Activated CD4-positive, alpha-beta T cell treated with anti-CD3 and anti-CD28 coated beads, Interleukin-2, amount 50 U/mL, for 48 hours (primary cell): ENCODE measurements around the gene TGFB2.
A peak's percentile ranks its signal among the peaks of the same experiment; 100 is the strongest.

Experiments
- DNase-seq, 2 experiments: peaks; one replicate each; pipeline ENCODE4 v3.0.0-alpha.2; 2020

TGFB2 gene

DNA sequence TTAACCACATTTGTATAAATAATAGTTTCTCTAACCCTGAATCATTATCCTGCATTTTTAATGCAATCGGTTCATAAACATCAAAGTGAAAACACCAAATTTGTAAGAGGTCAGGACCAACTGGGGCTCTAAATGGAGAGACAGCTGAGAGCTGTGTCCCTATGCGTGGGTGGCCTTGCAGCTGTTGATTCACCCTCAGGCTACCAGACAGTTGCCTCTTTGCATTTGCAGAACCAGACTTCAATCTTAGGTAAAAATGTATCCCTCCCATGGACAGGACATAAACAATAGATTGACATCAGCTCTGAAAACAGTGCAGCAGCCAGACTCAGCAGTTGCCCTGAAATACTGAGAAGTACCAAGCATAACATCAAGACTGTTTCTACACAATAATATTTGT is 8.8 kb upstream of the TGFB2 start:
- no peak for DNase-seq

DNA sequence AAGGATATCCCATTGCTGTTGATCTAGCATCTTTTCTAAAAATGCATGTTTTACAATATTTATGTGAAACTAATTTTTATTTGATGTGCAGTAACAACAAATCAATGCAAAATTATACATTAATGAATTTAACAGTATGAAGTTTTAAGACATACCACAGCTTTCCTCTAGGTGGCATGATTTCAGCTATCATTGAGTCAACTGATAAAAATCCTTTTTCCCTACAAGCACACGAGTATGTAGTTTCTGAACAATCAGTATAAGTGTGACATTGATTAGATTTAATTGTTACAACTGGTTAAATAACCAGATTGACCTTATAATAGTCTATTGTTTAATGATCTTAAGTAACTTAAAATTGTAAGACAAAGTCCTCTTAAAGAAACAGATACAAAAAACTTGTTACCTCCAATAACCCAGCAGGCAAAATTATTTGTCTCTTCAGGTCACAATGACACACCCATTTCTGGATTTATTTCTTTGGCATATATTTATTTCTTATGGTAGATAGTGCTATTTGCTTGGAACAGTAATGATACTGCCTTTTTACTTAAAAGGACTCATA is 5.8 kb upstream of the TGFB2 start:
- no peak for DNase-seq

DNA sequence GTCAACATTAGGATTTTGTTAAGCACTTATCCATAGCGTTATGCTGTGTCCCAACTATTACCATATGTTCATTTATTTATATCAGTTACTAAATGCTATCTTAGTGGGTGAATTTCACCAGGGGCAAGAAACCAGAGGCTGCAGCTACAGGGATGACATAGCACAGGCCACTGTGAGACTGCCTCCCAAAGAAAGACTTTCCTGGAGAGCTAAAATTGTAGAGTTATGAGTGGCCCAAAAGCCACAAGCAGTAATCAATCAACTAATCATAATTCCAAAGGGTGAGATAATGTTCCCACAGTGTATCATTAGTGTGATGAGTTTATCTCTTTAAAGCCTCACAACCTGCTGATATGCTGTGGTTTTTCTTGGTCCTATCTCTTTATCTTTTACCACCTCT is 3.8 kb upstream of the TGFB2 start:
- DNase-seq, result no peak

DNA sequence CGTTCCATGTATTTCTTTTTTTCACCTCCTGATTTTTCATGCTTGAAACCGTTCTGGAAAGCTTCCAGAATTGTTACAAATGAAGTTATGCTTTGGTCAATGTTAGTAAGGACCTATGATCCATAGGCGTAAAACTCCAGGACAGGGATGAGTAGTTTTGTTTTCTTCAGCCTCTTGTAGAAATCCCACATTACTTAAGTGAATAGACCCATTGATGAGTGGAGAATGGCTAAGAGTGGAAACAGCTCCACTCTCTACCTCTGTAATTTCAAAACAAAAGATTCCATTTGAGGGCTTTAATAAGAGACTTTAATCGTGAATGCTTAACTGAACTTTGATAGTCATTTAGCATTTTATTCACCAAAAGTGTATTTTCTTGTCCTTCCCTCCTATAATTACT is 3.0 kb upstream of the TGFB2 start:
- DNase-seq, result no peak

DNA sequence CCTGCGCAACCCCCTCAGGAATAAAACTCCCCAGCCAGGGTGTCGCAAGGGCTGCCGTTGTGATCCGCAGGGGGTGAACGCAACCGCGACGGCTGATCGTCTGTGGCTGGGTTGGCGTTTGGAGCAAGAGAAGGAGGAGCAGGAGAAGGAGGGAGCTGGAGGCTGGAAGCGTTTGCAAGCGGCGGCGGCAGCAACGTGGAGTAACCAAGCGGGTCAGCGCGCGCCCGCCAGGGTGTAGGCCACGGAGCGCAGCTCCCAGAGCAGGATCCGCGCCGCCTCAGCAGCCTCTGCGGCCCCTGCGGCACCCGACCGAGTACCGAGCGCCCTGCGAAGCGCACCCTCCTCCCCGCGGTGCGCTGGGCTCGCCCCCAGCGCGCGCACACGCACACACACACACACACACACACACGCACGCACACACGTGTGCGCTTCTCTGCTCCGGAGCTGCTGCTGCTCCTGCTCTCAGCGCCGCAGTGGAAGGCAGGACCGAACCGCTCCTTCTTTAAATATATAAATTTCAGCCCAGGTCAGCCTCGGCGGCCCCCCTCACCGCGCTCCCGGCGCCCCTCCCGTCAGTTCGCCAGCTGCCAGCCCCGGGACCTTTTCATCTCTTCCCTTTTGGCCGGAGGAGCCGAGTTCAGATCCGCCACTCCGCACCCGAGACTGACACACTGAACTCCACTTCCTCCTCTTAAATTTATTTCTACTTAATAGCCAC is 696 bp downstream of the TGFB2 start:
- peak; percentile 26 to 32 for DNase-seq

DNA sequence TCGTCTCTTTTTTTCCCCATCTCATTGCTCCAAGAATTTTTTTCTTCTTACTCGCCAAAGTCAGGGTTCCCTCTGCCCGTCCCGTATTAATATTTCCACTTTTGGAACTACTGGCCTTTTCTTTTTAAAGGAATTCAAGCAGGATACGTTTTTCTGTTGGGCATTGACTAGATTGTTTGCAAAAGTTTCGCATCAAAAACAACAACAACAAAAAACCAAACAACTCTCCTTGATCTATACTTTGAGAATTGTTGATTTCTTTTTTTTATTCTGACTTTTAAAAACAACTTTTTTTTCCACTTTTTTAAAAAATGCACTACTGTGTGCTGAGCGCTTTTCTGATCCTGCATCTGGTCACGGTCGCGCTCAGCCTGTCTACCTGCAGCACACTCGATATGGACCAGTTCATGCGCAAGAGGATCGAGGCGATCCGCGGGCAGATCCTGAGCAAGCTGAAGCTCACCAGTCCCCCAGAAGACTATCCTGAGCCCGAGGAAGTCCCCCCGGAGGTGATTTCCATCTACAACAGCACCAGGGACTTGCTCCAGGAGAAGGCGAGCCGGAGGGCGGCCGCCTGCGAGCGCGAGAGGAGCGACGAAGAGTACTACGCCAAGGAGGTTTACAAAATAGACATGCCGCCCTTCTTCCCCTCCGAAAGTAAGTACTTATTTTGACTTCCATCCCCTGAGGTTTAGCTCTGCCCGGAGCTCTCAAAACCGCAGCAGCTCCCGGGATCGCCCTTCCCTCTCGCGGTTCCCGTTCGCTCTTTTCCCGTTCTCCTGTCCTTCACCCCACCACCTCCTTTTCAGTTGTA is 1.5 kb downstream of the TGFB2 start:
- peak; percentile 9 to 10 for DNase-seq

DNA sequence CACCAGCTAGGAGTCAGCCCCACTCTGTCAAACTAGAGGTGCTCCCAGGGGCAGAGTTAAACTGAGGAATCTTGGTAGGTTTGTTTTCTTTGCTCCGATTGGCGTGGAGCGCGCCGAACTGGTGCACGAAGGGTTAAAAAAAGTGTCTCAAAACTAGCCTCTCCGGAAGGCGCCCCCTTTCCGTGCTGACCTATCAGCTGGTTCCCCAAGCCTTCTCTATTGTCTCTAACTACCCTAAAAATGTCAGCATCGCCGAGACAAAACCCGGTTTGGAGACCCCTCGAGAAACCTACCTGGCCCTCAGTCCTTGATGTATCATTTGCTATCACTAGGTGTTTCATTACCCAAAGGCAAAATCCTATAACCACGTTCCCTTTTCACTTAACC is 2.2 kb downstream of the TGFB2 start:
- DNase-seq, result no peak

DNA sequence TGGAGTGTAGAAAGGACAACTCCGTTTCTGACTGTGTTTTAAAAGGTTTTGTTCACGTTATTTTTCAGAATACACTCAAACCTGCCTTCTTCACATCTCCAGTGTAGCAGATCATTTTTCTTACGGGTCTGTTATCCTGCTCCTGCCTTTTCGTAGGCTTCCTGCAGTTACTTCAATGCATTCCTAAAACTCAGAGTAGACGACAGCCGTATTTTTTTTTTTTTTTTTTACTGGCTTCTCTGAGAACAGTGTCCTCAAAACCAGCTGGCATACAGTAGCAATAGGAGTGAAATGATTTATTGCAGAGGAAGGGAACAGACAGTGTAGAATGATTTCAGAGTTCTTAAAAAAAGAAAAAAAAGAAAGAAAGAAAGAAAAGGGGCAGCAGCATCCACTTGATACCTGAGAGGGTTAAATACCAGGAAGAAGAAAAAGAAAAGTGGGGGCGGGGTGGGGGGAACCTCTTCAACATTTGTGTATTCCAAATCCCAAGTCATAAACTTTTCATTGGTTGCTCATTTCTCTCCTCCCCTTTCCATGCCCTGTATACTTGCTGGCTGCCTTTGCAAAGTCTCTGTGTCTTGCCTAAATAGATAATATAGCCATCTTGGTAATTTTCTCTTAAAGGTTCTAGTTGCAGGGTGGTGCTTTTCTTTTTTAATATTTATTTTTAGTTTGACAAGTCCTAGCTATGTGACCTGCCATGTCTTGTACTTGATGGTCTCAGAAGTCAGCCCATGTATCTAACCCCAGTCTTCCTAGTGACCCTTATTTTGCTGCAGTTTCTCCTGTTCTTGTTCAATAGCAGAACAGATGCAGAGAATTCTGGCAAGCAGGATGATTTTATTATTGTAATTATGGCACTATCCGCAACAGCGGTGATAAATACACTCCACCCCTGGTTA is 2.8 kb downstream of the TGFB2 start:
- no peak for DNase-seq

DNA sequence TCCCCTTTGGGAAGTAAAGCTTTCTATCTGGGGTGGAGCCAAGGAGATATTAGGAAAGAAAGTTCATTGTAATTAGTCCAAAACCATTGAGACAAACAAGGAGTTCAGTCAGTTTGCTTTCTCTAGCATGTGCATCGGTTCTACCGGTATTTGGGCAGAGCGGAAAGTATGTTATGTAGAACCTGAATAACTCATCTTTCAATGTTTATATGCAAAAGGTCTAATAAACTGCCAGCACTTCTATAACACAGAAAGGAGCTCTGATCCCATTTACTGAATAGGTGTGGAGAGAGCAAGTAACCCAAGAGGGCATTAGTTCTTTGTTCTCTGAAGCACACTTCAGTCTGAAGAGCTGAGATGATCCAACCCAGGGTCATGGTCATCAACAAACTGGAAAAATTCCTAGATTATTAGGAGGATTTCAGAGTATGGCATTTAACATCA is 3.5 kb downstream of the TGFB2 start:
- no peak for DNase-seq

DNA sequence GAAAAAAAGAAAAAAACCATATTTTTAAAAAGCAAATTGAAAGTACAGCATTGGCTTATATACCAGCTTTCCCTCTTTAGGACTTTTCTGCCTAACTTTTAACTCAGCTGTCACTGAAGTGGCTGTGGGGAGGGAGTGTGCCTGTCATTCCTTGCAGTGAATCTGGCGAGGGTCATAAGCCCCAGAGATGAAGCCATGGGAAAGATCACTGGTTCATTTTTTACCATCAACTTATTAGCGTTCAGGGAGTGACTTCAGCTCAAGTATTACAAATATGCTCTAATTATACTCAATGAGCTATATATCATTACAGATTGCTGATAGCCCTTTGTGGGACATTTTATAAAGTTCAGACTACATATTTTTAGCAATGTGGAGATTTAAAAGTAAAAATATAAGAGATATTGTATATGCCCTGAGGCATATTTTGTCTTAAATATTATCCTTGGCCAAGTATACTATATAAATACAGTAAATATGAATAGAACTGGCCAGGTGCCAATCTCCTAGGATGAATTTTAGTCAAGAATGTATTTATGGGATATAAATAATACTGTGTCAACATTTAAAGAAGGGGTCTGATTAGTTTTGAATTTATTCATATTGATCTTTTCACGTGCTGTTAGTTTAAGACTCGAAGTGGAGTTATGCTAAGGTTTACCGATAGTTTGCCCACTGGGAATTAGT is 4.4 kb downstream of the TGFB2 start:
- DNase-seq, result no peak

DNA sequence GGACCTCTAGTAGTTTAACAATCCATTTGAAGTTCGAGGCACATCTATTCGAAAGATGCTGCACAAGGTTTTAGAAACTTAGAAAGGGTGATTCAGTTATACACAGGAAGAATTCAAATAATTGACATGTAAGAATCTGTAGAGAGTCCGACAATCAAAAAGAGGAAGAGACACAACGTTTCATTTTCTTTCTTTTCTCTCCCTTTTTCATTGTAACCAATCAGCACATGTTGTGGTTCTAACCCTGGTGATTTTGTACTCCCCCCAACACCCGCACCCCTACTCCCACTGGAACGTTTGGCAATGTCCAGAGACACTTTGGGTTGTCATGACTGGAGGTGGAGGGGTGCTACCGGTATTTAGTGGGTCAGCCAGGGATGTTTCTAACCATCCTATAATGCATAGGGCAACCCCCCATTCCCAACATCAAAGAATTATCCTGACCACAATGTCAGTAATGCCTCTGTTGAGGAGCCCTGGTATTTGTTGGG is 4.9 kb downstream of the TGFB2 start:
- DNase-seq, result no peak

DNA sequence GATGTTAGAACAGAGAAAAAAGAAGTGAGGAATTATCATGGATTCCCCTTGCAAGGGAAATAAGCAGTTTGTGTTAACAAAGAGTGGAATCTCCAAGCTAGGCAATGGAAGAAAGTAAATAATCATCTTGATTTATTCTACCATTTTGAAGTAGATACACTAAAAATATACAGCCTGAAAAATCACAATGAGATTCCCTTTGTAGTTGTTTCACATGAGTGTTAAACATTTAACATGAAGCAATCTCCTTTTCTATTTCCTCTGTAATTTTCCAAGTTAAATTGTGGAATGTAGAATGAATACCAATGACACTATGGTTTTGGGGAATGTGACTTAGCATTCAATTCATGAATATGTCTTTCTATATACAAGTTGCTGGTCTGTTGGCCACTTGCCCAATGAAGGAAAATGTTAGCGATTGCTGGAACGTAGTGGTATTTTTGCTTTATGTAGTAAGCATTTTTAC is 5.7 kb downstream of the TGFB2 start:
- no peak for DNase-seq

DNA sequence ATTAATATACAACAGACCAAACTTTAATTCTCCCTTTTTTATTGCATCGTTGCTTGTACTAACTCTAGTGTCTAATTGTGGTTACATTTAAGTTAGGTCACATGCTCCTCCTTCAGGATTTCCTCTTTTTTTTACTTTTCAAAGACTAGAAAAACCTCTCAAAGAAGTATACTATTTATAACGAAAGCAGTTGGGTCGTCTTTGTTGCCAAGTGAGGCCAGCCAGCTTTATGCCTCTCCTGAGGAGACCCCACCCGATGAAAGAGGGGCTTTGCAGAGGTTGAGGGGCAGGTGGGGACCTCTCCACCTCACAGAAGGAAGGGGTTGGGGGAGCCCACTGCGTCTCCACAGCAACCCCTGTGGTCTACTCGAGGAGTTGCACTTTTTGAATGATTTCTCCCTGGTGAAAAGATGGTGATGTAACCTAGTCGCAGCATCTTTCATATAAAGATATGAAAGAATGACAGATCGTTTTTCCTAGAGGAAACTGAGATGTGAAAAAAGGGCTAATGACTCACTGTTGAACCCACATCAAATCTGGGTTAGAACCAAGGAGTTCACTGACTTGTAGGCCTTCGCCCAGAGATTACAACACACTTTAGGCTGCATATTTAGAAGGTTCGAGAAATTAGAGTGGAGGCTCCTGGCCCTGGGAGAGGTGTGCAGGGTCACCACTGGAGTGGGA is 6.4 kb downstream of the TGFB2 start:
- DNase-seq, result peak in 1 of 2 experiments; percentile 26

DNA sequence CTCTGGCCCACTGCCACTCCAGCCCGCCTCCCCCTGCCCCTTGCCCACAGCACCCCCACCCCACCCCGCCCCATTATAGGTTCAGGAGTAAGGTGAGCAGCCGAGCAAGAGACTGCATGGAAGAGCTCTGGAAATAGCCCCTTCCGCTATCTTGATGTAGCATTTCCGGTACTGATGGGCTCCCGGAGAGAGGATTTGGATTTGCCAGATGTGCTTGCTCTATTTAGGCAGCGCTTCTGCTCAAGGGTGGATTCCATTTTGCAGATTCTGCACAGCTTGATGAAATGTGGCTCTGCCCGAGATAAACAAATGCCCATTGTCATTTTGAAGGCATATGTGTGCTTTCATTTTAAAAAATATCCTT is 6.9 kb downstream of the TGFB2 start:
- DNase-seq, result no peak

DNA sequence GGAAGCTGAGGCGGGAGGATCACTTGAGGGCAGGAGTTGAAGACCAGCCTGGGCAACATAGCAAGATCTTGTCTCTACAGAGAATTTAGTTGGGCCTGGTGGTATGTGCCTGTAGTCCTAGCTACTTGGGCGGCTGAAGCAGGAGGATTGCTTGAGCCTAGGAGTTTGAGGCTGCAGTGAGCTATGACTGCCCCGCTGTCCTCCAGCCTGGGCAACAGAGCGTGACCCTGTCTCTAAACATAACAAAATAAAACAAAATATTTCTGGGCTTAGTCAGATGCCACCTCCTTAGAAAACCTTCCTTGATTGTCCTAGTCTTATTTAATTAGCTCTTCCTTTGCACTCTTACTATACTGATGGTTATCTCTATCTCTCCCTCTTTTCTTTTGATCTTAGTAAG is 8.5 kb downstream of the TGFB2 start:
- no peak for DNase-seq

DNA sequence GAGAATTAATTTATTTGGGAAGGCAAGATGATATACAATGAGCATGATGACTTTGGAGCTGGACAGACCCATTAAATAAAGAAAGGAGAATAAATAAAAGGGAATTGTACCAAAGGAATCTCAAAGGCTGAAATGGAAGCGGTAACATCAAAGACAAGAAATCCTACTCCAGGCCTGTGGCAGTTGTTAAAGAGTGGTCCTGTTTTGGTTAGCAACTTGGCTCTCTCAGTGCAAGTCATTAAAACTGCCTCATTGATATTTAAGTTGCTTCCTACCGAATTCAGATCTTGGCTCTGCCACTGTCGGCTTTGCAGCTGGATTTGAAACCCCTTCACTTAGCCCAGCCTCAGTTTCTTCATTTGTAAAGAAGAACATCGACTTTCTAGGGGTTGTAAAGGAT is 10.1 kb downstream of the TGFB2 start:
- no peak for DNase-seq

DNA sequence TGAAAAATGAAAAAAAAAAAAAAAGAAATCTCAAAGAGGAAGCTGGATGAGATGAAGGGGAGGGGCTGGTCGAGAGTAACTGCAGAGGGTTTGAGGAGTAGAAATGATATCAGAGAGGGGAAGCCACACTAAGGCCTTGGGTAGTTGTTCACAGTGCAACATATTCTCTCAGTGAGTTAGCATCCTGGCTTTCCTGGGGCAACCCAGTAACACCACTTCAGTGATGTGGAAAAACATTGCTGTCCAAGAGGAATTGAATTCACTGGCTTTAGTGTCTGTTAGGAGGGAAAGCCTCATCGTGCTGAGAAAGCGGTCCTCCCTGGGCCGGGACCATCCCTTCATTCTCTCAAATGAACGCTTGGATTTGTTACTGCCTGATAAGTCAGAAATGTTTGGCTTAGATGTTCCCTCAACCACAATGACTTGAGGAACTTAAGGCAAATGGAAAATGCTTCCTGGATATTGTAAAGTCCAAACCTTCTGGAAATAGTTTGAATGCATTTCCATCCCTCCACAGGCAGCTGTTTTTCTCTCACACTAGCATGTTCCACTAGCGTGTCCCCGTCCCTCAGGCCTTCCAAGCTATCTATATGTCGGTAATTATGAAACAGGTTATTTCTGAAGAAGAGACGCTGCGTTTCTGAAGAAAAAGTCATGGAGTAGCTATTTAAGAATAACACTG is 12.2 kb downstream of the TGFB2 start:
- no peak for DNase-seq

DNA sequence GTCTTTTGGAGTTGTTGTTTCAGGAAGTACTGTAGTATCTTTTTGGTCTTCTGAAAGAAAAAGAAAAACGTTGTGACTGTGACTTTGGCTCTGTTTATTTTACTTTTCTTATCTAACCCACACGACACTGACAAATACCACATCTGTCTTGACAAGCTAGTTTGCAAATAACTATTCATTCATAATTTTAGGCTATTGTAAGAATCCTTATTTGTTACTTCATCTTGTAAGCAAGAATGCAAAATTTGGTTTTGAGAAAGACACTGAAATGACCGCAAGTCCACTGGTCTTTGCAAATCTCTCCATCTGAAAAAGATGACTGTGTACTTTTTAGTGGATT is 12.7 kb downstream of the TGFB2 start:
- no peak for DNase-seq

DNA sequence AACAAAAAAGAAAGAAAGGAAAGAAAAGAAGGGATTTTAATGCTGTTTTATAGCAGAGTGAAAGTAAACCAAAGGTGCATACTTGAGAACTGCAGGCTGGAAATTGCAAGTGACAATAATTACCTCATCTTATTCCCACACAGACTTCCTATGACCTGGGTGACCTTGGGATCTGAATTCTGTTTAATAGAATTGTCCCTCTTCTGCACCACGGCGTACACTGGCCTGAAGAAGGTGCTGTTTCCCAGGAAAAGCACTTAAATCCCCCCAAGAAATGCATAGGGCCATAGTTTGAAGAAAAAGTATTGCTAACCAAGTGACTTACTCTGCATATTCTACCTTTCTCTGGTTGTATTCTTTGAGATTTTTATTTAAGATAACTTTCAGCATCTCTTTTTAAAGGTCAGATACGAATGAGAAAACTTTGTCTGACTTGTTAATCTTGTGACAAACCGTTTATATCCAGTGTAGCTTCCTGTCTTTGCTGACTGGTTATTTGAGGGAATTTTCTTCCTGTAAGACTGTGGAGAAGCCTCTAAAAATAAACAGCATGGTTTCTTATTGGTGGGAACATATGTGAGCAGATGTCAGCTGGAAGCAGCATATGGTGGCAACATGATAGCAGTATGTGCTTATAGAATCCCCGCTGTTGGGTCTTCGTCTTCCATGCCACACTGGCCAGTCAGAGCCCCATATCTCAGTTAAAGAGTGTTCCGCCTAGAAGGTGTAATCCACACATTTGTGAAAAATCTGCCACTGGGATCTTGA is 16.3 kb downstream of the TGFB2 start:
- no peak for DNase-seq

DNA sequence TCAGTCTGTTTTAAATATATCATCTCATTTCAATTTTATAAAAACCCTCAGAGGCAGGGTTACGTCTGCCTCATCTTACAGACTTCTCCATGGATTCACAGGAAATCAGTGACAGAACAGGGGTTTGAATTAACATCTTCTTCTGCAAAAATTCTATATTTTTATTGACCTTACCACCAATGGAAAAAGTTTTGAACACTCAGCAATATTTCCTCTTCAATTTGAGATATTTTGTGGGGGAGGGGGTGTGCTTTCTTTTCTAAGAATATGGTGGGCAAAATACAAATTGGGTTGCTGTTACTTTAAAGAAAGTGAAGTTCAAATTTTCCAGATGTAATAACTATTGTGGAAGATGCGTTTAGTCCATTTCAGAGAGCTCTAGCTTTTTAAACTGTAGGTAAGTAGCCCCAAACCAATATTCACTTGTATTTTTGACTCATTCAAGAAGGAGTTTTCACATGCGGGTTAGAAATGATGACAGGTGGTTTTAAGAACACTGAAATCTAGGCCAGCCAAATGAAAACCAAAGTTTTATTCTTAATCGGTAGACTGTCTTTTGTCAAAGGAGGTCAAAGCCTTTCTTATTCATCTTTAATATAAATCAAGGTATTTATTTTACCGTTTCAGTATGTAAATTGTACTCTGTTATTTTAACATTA is 17.4 kb downstream of the TGFB2 start:
- DNase-seq, result no peak
